ENCODE data around the gene HS6ST2.

DNA sequence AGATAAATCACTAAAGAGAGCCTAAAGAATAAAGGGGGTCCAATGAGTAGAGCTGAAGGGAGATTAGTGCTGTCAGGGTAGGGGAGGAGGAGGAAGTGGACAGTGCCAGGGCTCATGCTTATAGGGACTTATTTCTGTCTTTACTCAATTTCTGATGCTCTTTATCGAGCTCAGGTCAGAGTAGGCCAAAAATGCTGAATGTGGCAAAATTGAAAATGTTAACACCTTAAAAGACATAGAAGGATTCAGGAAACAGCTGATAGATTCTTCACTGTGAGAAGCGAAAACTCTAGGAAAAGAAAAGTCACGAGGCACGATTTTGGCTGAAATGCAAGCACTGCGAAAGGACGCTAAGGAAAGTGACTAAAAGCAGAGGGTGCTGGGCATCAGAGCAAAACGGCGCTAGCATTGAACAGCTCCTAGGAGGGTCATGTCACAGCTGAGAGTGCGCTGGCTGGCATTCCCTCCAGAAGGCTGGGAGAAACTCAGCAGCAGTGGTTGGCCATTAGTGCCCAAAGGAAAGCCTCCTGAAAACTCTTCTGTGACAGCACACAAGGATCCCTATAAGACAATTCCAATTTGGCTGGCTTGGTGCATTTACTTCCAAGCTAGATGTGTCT lies 150.9 kb downstream of the HS6ST2 start:
- no peak for TF ChIP-seq EZH2 (IDR thresholded peaks at IDR 0.05)
- no peak for TF ChIP-seq POLR2AphosphoS5 (IDR thresholded peaks at IDR 0.05; ENCODE audit: borderline replicate concordance, low read depth, low read length)
- no peak for TF ChIP-seq FOXP2 (optimal IDR thresholded peaks at IDR 0.05; ENCODE audit: control extremely low read depth, extremely low read length, insufficient read depth)

Data from SK-N-MC (cell line).